NCI-H2081 (cell line): ENCODE data around the gene IQCE.
A peak's percentile ranks its signal among the peaks of the same experiment; 100 is the strongest.
"Not testable (repeated sequence)": the region's sequence is repeated elsewhere in the genome, so short reads cannot be mapped to it uniquely, and the experiment has no call there.

Experiments
- DNase-seq, 2 experiments: peaks; one replicate each; lab custom pipeline; 2025; lab: John Stamatoyannopoulos, UW

IQCE gene

GRCh38 chr7:2582006-2582735 is 23.4 kb downstream of the IQCE start:
- no peak for DNase-seq

DNA sequence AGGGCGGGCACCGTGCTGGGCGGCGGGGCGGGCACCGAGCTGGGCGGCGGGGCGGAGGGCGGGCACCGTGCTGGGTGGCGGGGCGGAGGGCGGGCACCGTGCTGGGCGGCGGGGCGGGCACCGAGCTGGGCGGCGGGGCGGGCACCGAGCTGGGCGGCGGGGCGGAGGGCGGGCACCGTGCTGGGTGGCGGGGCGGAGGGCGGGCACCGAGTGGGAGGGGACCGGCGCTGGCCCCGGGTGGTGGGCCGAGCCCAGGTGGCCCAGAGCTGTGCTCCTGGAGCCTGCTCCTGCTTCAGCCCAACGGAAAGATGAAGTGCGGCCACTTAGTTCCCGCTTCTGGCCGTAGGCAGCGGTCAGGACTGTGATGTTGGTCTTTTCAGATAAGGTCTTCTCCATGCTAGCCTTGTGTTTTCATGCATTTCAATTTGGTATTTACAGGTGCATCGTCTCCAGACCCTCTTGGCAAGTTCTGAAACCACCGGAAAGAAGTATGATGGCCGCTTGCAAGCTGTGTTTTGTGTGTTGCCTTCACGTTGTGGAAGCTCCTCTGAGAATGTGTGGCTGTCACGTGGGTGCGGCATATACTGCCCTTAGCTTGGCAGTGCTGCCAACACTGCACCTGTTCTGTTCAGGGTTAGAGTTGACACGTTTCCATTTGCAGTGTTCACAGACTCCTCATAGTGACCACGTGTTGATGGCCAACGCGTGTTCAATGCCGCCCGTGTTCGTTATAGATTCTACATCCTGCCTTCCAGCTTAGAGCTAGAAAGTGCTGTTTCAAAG is 25.2 kb downstream of the IQCE start:
- no peak for DNase-seq

DNA sequence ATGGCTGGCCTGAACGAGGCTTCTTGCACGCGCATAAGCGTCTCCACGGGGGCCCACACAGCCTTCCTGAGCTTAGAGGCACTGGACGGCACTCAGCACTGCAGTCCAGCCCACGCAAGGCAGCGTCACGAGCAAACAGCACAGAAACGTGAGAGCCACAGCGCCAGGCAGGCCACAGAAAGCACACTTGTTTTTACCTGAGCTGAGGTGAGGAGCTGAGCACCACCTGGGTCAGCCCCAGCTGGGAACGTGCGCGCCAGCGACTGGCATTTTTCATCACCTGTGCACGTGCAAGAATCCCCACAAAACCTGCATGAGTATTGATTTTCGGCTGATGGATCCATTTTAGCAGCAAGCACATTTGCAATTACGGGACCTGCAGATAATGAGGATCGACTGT is 26.7 kb downstream of the IQCE start:
- DNase-seq: peak in 1 of 2 experiments; percentile 48

- DNase-seq: no peak
These were observed 27.7 kb downstream of the IQCE start for GRCh38 chr7:2586326-2587020.

DNA sequence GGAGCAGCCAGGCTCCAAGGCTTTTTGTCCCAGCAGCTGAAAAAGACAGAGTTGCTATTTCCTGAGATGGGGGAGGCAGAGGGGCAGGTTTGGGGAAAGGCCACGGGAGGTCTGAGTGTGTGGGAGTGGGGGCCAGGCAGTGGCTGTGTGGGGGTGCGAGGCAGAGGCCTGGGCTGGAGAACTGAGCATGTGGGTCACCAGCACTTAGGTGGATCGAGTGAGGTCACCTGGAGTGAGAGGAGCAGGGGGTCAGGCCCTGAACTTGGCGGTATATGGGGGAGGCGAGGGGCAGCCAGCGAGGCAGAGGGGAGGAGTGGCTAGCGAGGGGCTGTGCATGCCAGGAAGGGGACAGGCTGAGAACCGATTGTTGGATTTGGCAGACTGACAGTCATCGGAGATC is 28.4 kb downstream of the IQCE start:
- no peak for DNase-seq

GRCh38 chr7:2587778-2588177 is 29.0 kb downstream of the IQCE start:
- DNase-seq: no peak

GRCh38 chr7:2589341-2589740 is 30.6 kb downstream of the IQCE start:
- DNase-seq: no peak

GRCh38 chr7:2589941-2590340 is 31.2 kb downstream of the IQCE start:
- DNase-seq: not testable (repeated sequence)

DNA sequence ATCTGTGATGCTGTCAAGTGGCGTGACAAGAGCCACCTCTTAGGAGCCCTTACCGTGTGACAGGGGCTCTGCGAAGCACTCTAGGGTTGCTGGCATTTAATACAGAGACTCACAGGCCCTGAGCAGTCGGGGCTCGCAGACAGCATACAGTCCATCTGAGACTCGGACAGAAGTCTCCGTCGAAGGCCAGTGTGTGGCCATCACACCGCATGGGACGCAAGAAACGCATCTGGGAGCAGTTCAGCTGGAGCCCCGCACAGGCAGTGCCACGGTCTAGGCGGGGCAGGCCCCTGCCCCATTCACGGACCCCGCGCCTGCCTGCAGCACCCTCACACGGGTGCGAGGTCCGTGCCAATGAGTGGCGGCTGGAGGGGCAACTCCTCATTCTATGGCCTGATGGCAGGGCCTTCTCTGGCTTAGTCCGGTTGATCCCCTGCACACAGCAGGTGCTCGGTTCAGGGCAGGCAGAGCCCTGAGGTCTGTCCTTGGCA is 33.6 kb downstream of the IQCE start:
- DNase-seq: no peak

GRCh38 chr7:2593036-2593727 is 34.4 kb downstream of the IQCE start:
- DNase-seq: no peak

DNA sequence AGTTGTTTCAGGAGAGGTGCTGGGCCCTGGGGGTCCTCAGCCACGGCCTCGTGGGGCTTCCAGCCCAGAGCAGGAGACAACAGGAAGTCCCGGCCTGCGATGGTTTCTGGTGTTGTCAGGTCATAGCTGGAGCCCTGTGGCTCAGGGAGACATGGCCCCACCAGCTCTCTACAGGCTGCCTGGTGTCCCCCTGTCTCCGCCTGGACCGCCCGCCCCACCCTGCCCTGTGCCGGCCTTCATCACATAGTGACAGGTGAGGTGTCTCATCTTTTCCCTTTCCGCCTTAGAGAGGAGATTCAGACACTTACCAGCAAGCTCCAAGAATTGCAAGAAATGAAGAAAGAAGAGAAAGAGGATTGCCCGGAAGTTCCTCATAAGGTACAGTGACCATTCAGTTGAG is 35.8 kb downstream of the IQCE start:
- no peak for DNase-seq

- DNase-seq: no peak
These were observed 36.6 kb downstream of the IQCE start for GRCh38 chr7:2595258-2595860.

GRCh38 chr7:2596464-2597272 is 37.9 kb downstream of the IQCE start:
- no peak for DNase-seq

- no peak for DNase-seq
These were observed 38.5 kb downstream of the IQCE start for GRCh38 chr7:2597273-2597640.

DNA sequence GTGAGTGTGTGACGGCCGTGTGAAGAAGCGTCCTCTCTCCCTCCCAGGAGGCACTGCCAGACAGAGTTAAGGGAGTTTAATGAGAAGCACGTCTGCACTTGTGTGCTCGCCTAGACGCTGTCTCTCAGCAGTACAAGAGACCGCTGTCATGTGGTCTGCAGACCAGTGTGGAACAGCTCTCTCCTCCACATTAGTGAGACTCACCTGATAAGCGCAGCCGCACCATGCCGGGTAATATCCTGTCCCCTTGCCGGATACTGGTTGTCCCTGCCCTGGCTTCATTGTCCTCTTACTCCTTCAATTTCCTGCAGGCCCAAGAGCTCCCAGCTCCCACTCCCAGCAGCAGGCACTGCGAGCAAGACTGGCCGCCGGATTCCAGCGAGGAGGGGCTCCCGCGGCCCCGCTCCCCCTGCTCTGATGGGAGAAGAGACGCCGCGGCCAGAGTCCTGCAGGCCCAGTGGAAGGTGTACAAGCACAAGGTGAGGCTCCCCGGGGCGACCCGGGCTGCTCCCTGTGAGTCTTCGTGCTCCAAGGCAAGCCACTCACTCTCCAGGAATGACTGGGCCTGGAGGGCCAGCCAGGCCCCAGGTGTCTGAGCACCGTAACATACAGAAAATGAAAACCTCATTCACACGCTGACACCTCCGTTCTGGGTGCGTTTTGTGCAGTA is 39.5 kb downstream of the IQCE start:
- no peak for DNase-seq

DNA sequence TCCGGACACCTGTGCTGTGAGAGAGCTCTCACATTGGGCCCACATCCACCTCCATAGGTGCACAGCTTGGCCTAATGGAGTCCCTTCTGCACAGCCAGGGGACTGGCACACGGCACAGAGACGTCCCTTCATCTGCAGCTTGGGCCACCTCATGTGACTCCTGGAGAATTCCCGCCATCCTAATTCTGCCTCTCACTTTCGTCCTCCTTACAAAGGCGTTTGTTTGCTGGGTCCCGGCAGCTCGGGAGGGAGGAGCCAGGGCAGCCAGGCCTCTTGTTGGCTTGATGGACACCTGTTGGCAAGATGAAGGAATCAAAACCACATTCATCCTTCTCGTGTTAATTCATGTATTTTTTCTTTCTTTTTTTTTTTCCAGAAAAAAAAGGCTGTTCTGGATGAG is 42.3 kb downstream of the IQCE start:
- DNase-seq: no peak

DNA sequence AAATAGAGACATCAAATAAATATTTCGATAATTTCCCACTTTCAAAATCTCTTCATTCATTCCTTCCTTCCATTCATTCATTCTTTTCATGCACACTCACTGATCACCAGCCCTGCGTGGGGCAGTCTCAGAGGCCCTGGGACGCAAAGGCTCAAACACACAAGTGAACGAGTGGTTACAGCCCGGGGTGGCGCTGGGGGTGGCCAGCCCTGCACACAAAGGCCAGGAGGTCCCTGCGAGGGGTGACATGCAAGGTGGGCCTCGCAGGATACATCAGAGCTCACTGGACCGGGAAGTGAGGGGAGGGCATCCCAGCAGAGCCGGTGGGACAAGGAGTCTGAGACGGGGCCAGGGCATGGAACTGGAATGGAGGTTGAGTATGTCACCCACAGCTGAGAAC is 43.1 kb downstream of the IQCE start:
- DNase-seq: no peak

DNA sequence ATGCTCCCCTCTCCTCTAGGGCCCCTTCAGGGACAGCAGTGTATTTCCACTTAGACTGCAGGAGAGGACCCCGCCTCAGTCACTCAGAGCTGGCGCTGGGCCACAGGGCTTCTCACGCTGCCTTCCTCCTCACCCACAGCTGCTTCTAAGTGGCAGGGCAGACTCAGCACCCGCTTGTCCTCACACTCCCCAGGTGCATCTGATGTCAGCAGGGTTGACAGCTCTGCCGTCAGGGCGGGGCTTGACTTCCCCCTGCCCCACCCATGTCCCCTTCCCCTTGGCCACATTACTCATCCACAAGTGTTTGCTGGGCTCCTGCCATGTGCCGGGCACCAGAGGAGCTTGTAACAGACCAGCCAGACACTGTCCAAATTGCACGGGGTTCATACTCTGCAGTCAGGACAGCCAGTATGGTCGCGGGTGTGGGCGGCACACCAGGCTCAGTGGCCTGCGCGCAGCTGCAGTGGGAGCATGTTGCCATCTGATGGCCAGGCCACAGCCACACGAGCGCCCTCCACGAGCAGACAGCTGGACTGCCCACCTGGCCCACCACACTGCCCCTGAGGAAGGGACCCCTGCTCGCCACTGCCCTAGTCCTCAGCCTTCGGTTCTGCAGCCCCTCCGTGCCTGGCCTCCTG is 43.7 kb downstream of the IQCE start:
- DNase-seq: no peak

DNA sequence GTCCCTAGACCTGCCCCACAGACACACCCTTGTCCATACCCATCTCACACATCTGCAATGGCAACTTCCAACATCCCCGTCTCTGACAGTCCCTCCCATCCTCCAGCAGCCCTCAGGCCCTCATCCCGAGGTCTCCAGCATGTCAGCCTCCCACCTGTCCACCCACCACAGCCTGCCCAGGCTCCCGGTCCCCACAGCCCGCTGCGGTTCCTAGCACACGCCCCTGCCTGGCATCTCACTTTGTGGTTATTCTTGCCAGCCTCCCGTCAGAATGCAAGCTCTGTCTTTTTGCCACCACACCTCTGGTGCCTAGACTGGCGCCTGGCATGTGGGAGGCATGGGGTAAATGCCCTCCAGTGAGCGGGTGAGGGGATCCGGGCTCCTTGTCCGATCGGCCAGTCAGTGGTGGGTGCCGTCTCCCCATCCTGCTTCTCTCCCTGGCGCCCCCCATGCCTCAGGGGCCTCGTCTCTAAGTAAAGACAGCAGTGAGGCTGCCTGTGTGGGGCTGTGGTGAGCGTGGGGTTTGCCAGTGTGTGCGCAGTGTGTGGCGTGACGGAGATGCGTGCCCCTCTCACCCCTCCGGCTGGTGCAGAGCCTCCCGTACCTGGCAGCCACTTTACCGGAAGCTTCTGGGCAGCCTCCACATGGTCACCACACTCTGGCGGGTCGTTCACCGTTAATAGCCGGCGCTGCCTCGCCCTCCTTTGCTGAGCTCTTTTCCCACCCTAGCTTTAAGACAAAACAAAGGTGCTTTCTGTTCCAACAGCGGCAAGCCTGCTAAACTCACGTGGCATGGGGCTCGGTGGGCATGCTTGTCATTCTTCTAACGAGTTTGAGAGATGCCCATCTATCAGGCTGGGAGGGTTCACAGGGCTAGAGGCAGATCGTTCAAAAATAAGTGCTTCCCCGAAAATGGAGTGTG is 44.5 kb downstream of the IQCE start:
- no peak for DNase-seq
